K562 (cell line): ENCODE measurements around the gene AP2M1.

Experiments used
- CTCF ChIP-seq, 3 experiments: IDR thresholded peaks in 2 of 3; conservative IDR thresholded peaks in 1 of 3; 2 replicates each; pipeline ENCODE4 v1.5.1; 2011 to 2012; ENCODE audit warnings: low read length in 3 of 3, mild to moderate bottlenecking in 3 of 3, control low read depth in 2 of 3, improper control_type of control experiment in 1 of 3, inconsistent platforms in 1 of 3, low read depth in 1 of 3, mixed read lengths in 1 of 3, moderate library complexity in 1 of 3; ENCODE audit not compliant: insufficient read depth in 2 of 3
- KLF16 ChIP-seq: IDR thresholded peaks from 2 replicates; pipeline ENCODE4 v1.6.1; 2016; ENCODE audit warnings: antibody characterized with exemption

- TF ChIP-seq CTCF (IDR thresholded peaks at IDR 0.05 in 2 of 3, conservative IDR thresholded peaks at IDR 0.05 in 1 of 3; ENCODE audit: insufficient read depth in 2 of 3, low read depth in 1 of 3, low read length in 3 of 3): no peak
- no peak for TF ChIP-seq KLF16
Observed at GRCh38 chr3:184200825-184201224, 26.2 kb downstream of the AP2M1 start.
